NT2/D1 (cell line): ENCODE results near the gene SUDS3.

Source experiments
- SUZ12 ChIP-seq: IDR thresholded peaks from 2 replicates; pipeline ENCODE4 v1.6.1; 2011; ENCODE audit not compliant: insufficient read length, insufficient read depth; ENCODE audit errors: extremely low read depth
- YY1 ChIP-seq: IDR thresholded peaks from 2 replicates; pipeline ENCODE4 v1.6.1; 2011; ENCODE audit not compliant: insufficient read length, insufficient read depth
- ZNF274 ChIP-seq: IDR thresholded peaks from 2 replicates; pipeline ENCODE4 v1.6.1; 2011; ENCODE audit warnings: mild to moderate bottlenecking, low read depth, low read length

DNA sequence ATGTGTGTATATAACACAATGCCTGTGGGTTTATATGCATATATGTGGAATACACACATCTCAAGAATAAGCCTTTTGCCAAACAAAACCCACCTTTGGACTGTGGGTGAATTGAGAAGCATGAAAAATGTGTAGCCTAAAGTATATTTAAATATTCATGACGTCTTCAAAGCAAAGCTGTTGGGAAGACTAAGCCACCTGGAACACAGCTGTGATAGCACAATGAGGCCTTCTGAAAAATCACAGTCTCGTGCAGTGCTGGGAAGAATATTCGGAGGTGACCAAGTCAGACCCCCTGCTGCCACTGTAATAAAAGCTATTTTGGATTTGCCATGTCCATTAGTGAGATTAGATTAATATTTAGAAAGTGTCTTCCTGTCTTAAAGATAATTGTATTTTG lies 51.5 kb downstream of the SUDS3 start:
- TF ChIP-seq ZNF274 (no peak), YY1 (no peak), SUZ12 (no peak)
